GM23338 (cell line): ENCODE measurements around the gene ADCYAP1R1. TPM values are rescaled to one million over a fixed set of nuclear protein-coding genes. Genes with fewer than 3 reads are reported as not detected.

ENCODE experiments used
- ATAC-seq: fragments of 200-7000 bp; cut with Tn5 transposase; 3 replicates; pipeline ENCODE4 v1.9.1; 2020
- DNase-seq: peaks from one replicate; pipeline ENCODE4 v3.0.0-alpha.2; 2015; ENCODE audit warnings: low spot score
- H2AFZ ChIP-seq: fragments of 200-600 bp; sonication (generic); 2 replicates; pipeline ENCODE4 v1.8.0; 2016; ENCODE audit warnings: antibody characterized with exemption, mild to moderate bottlenecking, moderate library complexity
- H3F3A ChIP-seq: fragments of 200-600 bp; sonication (generic); replicated peaks from 2 replicates; pipeline ENCODE4 v1.8.0; 2017; ENCODE audit warnings: antibody characterized with exemption, mixed run types, low read depth
- H3K27ac ChIP-seq: fragments of 200-600 bp; sonication (generic); 2 replicates; pipeline ENCODE4 v1.6.1; 2016; ENCODE audit warnings: low read depth
- H3K27me3 ChIP-seq: fragments of 200-600 bp; sonication (generic); 2 replicates; pipeline ENCODE4 v1.8.0; 2016; ENCODE audit warnings: mild to moderate bottlenecking, mixed run types, moderate library complexity; ENCODE audit not compliant: insufficient read depth
- H3K36me3 ChIP-seq: fragments of 200-600 bp; sonication (generic); 2 replicates; pipeline ENCODE4 v1.8.0; 2016; ENCODE audit warnings: mild to moderate bottlenecking; ENCODE audit not compliant: insufficient read depth
- H3K4me1 ChIP-seq: fragments of 200-600 bp; sonication (generic); 2 replicates; pipeline ENCODE4 v1.8.0; 2016; ENCODE audit warnings: mild to moderate bottlenecking, moderate library complexity; ENCODE audit not compliant: insufficient read depth
- H3K4me2 ChIP-seq: fragments of 200-600 bp; sonication (generic); 2 replicates; pipeline ENCODE4 v1.7.1; 2017; ENCODE audit warnings: mixed run types
- H3K4me3 ChIP-seq: fragments of 200-600 bp; sonication (generic); 2 replicates; pipeline ENCODE4 v1.6.1; 2016; ENCODE audit warnings: mixed run types
- H3K79me2 ChIP-seq: fragments of 200-600 bp; sonication (generic); replicated peaks from 2 replicates; pipeline ENCODE4 v1.8.0; 2017; ENCODE audit warnings: mild to moderate bottlenecking; ENCODE audit not compliant: insufficient read depth
- H3K9me2 ChIP-seq: fragments of 200-600 bp; sonication (generic); 2 replicates; pipeline ENCODE4 v1.8.0; 2017; ENCODE audit not compliant: insufficient read depth
- H4K20me1 ChIP-seq: fragments of 200-600 bp; sonication (generic); replicated peaks from 2 replicates; pipeline ENCODE4 v1.8.0; 2017; ENCODE audit warnings: mild to moderate bottlenecking; ENCODE audit not compliant: insufficient read depth
- H3K27ac Mint-ChIP-seq: 2 replicates; pipeline ENCODE4 v1.8.0; 2020; ENCODE audit warnings: inconsistent platforms, mild to moderate bottlenecking, moderate library complexity, mixed read lengths
- H3K27me3 Mint-ChIP-seq: 3 replicates; pipeline ENCODE4 v1.8.0; 2022; ENCODE audit warnings: low read depth, mild to moderate bottlenecking, moderate library complexity, mixed read lengths, inconsistent platforms; ENCODE audit not compliant: insufficient read depth, poor library complexity
- H3K36me3 Mint-ChIP-seq: 3 replicates; pipeline ENCODE4 v1.8.0; 2021; ENCODE audit warnings: low read depth, mild to moderate bottlenecking, inconsistent platforms, moderate library complexity, mixed read lengths
- H3K4me1 Mint-ChIP-seq: 3 replicates; pipeline ENCODE4 v1.8.0; 2020; ENCODE audit warnings: mild to moderate bottlenecking, inconsistent platforms, mixed read lengths
- H3K4me3 Mint-ChIP-seq: 3 replicates; pipeline ENCODE4 v1.8.0; 2021; ENCODE audit warnings: moderate library complexity, mild to moderate bottlenecking, inconsistent platforms, mixed read lengths
- H3K9me3 Mint-ChIP-seq: 3 replicates; pipeline ENCODE4 v1.8.0; 2020; ENCODE audit warnings: moderate library complexity, mild to moderate bottlenecking, inconsistent platforms, mixed read lengths
- CREB1 ChIP-seq: fragments of 250-450 bp; sonication (Bioruptor Pico); IDR thresholded peaks from 2 replicates; pipeline ENCODE4 v1.5.0; 2020; ENCODE audit warnings: low read depth, mild to moderate bottlenecking, moderate library complexity
- CTCF ChIP-seq, 2 experiments: fragments of 200-600 bp in 1 of 2; sonication (generic) in 1 of 2; conservative IDR thresholded peaks; 2 replicates each; pipeline versions ENCODE4 v1.5.1 to v1.6.1; 2016 to 2017; ENCODE audit warnings: antibody characterized with exemption in 2 of 2, low read depth in 2 of 2, mild to moderate bottlenecking in 2 of 2, moderate library complexity in 1 of 2
- ETS1 ChIP-seq: IDR thresholded peaks from 2 replicates; pipeline ENCODE4 v1.6.1; 2016; ENCODE audit warnings: antibody characterized with exemption
- EZH2 ChIP-seq: fragments of 200-600 bp; sonication (generic); IDR thresholded peaks from one replicate; pipeline ENCODE4 v1.8.0; 2017; ENCODE audit warnings: antibody characterized with exemption, mild to moderate bottlenecking, low read depth; ENCODE audit not compliant: unreplicated experiment
- EZH2phosphoT487 ChIP-seq: fragments of 200-600 bp; sonication (generic); IDR thresholded peaks from one replicate; pipeline ENCODE4 v1.8.1; 2018; ENCODE audit warnings: antibody characterized with exemption; ENCODE audit not compliant: unreplicated experiment
- JUNB ChIP-seq: IDR thresholded peaks from one replicate; pipeline ENCODE4 v1.6.1; 2016; ENCODE audit warnings: antibody characterized with exemption; ENCODE audit not compliant: unreplicated experiment
- NANOG ChIP-seq: IDR thresholded peaks from 2 replicates; pipeline ENCODE4 v1.6.1; 2016; ENCODE audit warnings: antibody characterized with exemption, borderline replicate concordance
- POLR2AphosphoS5 ChIP-seq: IDR thresholded peaks from 2 replicates; pipeline ENCODE4 v1.6.1; 2016; ENCODE audit warnings: antibody characterized with exemption, low read depth
- REST ChIP-seq: IDR thresholded peaks from one replicate; pipeline ENCODE4 v1.6.1; 2018; ENCODE audit warnings: antibody characterized with exemption; ENCODE audit not compliant: unreplicated experiment
- STAT1 ChIP-seq: IDR thresholded peaks from one replicate; pipeline ENCODE4 v1.6.1; 2016; ENCODE audit warnings: antibody characterized with exemption; ENCODE audit not compliant: unreplicated experiment
- ZNF331 ChIP-seq: fragments of 250-450 bp; sonication (Bioruptor Pico); IDR thresholded peaks from 2 replicates; pipeline ENCODE4 v1.5.0; 2020; ENCODE audit warnings: low read depth, mild to moderate bottlenecking, moderate library complexity
- polyA plus RNA-seq: library from polyadenylated mRNA; unstranded; fragments of >200 nt; fragmentation: Nextera tagmentation; extraction: Ambion mirVana; gene quantifications from 2 replicates; pipeline ENCODE4 v1.2.1, GENCODE V29; 2016
- total RNA-seq: library from RNA; depleted of rRNA; stranded (reverse); fragments of >200 nt; shearing (Covaris generic); gene quantifications from 2 replicates; pipeline ENCODE4 v1.2.3, GENCODE V29; 2014

Gene ADCYAP1R1
- total and polyA plus RNA-seq, 2 experiments from 2014 or later, result 1.8 to 10.6 TPM

- TF ChIP-seq REST (no peak), ETS1 (no peak), CREB1 (no peak), EZH2 (no peak)
Measured at GRCh38 chr7:31017721-31018120, 34.4 kb upstream of the ADCYAP1R1 start (continued).

- H3K4me1 Mint-ChIP-seq, result peaks cover 30% of the 10 kb centered on the region
- no peaks in the 10 kb centered on the region for H3F3A ChIP-seq
- H3K36me3 ChIP-seq, result no peaks in the 10 kb centered on the region
- no peak for ATAC-seq
- H3K27ac Mint-ChIP-seq, result no peak overlapping the region
- H2AFZ ChIP-seq, result no peak overlapping the region
- H3K79me2 ChIP-seq, result no peaks in the 10 kb centered on the region
- no peak overlapping the region for H3K27ac ChIP-seq
- H3K4me2 ChIP-seq, result no peak overlapping the region
- H3K4me3 Mint-ChIP-seq, result no peak overlapping the region
- H3K27me3 ChIP-seq, result no peaks in the 10 kb centered on the region
- H3K4me3 ChIP-seq, result no peak overlapping the region
- H3K36me3 Mint-ChIP-seq, result no peaks in the 10 kb centered on the region
- peaks cover 11% of the 10 kb centered on the region for H3K4me1 ChIP-seq
- H3K27me3 Mint-ChIP-seq, result peaks cover 12% of the 10 kb centered on the region
- H3K9me3 Mint-ChIP-seq, result no peaks in the 10 kb centered on the region
- no peaks in the 10 kb centered on the region for H3K9me2 ChIP-seq
- no peaks in the 10 kb centered on the region for H4K20me1 ChIP-seq
- DNase-seq, result no peak
- no peak for TF ChIP-seq NANOG
- TF ChIP-seq ZNF331, result no peak
- TF ChIP-seq STAT1, result no peak
- no peak for TF ChIP-seq REST
- no peak for TF ChIP-seq POLR2AphosphoS5
- no peak for TF ChIP-seq EZH2
- TF ChIP-seq ETS1, result no peak
- TF ChIP-seq JUNB, result no peak
- no peak for TF ChIP-seq EZH2phosphoT487
- TF ChIP-seq CTCF (conservative IDR thresholded peaks at IDR 0.05; ENCODE audit: low read depth in 2 of 2), result no peak
- no peak for TF ChIP-seq CREB1
Measured at GRCh38 chr7:31019509-31019908, 32.6 kb upstream of the ADCYAP1R1 start.
